ENCODE measurements around the gene ACOT11.

ACOT11 gene

GRCh38 chr1:54593571-54594160 is 45.6 kb downstream of the ACOT11 start:
- no peak for DNase-seq

- DNase-seq = no peak
Observed at GRCh38 chr1:54594463-54594862, 46.4 kb downstream of the ACOT11 start.

DNA sequence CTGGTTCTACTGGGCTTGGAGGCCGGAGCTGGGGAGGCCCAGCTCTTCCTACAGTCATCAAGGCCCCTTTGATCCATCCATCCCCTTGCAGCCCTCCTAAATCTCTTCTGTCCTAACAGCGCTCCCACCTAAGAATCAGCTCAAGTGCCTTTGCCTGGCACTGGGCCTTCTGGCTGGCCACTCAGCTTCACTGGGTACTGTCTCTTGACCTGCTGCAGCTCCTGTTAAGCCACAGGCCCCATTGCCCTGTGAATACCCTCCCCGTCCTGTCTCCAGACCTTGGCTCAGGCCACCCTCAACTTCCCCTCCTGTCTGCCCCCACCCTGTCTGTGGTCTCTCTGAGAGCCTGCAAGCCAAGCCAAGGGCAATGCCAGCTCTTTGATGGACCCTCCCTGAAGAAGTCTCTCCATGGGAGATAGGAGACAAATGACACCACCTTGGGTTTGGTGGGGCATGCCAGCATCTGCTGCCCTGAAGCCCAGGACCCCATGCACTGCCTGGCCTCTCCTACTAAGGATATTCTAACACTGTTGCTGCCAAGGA is 48.0 kb downstream of the ACOT11 start:
- no peak for DNase-seq

GRCh38 chr1:54596756-54597155 is 48.7 kb downstream of the ACOT11 start:
- no peak for DNase-seq

DNA sequence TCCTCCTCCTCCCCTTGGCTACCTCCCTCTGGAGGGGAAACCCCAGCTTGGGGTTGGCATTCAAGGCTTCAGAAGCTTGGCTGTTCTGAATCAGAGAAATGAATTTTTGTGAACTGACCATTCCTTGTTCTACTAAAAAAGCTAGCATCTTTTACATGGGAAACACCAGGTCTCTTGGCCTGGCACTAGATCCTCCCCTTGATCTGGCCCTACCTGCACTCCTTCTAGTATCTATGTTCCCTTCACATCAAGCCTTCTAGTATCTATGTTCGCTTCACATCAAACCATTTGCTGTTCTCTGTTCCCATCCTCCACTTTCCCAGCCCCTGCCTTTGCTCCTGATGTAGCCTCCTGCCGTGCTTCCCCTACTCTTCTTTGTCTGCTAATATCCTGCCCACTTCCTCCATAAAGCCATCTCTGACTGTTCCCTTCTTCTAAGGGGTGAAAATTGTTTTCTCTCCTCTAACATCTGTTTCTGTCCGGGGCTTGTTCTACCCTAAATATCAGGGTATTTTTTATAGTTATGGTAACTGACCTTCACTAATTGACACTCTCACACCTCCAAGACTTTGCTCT is 49.5 kb downstream of the ACOT11 start:
- no peak for DNase-seq

- no peak for DNase-seq
Observed at GRCh38 chr1:54599211-54599823, 51.3 kb downstream of the ACOT11 start.

- no peak for DNase-seq
Observed at GRCh38 chr1:54600947-54601721, 53.1 kb downstream of the ACOT11 start.

DNA sequence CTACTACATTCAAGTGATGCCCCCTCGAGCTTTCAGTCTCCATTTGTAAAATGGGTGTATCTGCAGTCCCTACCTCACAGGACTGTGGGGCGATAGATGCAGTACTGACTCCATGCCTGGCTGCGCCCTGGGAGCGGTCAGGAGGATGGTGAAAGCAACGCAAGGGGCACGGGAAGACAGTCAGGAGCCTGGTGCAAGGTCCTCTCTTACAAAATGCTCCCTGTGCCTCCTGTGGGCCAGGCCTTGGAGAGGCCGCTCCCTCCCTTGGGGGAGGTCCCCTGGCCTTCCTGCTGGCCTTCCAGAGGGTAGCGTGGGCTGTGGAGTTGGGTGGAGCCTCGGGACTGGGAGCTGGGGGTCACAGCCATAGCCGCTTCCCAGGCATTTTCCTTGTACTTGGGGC is 53.7 kb downstream of the ACOT11 start:
- DNase-seq = no peak

DNA sequence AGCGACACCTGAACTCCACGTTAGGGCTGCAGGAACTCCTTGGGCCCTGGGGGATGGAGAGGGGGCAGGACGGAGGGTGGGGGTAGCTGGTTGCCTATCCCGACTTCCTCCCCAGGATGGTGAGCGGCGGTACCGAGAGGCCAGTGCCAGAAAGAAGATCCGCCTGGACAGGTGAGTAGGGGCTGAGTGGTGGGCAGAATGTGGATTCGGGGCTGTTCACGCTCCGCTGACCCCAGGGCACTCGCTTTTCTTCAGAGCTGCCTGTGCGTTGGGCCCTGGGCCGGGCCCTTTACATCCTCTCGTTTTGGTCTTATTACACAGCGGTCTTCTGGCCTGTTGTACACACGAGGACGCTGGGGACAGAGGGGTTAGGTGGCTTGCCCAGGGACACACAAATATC is 54.5 kb downstream of the ACOT11 start:
- no peak for DNase-seq

- DNase-seq = no peak
Observed at GRCh38 chr1:54603241-54603640, 55.2 kb downstream of the ACOT11 start.

DNA sequence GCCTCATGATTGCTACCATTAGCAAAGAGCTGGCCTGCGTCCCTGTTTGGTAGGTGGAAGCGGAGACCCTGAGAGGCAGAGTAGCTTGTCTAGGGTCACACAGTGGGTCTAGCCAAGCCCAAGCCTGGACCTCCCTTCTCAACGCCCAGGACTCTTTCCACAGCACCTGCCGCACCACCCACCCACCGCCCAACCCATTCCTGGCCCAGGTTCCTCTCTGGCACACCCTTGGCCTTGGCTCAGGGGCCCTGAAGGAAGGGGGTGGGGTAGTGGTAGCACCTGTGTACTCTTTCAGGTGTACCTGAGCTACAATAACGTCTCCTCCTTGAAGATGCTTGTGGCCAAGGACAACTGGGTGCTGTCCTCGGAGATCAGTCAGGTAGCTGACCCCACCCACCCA is 56.0 kb downstream of the ACOT11 start:
- no peak for DNase-seq

DNA sequence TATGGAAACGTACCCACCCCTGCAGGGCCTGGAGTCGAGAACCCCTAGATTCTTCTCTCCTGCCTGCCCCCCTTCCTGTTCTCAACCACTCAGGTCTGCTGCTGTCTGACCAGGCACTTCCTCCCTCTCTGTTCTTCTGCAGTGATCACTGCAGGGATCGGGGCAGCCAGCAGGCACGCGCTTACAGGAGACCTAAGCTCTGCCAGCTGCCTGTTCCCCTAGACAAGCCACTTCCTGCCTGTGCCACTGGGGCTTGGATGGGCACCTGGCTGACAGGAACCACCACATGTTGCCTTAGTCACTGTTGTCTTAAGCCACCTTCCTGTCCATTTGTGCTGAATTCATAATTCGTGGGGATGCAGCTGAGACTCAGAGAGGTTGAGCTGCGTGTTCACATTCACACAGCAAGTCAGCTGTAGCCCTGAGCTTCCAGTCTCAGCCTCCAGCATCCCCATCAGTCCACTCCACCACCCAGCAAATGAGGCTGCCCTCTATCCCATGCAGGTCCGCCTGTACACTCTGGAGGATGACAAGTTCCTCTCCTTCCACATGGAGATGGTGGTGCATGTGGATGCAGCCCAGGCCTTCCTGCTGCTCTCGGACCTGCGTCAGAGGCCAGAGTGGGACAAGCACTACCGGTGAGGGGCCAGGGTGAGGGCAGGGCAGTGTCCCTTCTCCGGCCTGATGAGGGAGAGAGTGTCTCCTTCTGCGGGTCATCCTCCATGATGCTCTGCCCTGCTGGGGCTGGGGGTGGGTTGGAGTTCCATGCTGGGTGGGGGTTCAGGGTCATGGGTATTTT is 56.7 kb downstream of the ACOT11 start:
- no peak for DNase-seq

DNA sequence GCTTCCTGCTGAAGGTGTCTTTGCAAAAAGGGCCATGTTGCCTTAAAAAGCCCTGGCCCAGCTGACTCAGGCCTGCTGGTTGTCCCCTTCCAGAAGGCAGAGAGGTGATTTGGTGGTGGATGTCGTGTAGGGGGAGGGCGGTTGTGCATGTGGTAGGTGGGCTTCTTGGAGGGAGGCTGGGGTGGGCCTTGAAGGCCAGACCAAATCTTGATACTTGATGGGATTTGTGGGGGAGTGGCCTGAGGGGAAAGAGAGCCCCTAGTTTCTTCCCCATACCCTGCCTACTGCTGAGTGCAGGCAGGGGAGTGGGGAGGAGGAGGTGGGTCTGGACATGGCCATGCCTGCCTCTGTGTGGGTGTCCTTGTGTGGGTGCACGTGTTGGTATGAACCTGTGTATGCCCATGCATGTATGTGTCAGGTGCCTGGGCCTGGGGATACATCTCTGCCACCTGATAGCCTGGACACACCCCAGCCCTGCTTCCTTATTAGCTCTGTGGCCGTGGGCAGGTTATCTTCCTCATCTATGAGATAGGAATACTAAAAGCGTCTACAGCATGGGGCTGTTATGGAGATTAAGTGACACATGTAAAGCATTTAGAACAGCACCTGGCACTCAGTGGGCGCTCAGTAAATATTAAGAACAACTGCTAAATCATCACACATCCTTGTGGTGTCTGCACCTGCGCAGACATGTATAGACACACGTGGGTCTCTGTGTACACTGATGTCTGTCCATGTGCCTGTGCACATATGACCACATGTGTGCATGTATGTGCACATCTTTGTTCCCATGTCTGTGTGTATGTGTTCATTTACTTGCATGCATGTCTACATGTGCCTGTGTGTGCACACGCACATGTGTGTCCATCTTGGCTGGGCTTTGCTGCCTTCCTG is 58.3 kb downstream of the ACOT11 start:
- no peak for DNase-seq

GRCh38 chr1:54606990-54607325 is 58.9 kb downstream of the ACOT11 start:
- DNase-seq = no peak

GRCh38 chr1:54607821-54608565 is 60.0 kb downstream of the ACOT11 start:
- DNase-seq = no peak

DNA sequence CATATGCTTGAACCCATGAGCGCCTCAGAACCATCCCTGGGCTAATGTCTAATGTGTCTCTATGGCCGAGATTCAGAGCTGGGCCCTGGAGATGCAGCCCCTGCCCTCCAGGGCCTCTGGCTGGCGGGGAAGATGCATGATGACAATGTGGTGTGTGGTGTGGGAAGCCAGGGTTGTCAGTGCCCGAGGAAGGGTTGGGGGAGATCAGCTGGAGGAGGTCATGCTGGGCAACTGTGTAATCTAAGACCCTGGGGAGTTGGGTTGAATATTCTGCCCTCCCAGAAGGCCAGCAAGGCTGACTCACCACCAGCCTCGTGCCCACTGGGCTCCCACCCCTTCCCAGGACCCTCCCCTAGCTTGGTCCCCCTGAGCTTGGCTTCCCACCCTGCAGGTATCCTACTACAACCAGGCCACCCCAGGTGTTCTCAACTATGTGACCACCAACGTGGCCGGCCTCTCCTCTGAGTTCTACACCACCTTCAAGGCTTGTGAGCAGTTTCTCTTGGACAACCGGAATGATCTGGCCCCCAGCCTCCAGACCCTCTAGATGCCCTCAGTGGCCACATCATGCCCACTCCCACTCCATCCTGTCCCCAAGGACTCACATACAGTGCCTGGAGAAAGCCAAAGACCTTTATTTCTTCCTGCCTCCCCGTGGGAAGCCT is 60.7 kb downstream of the ACOT11 start:
- DNase-seq = no peak

GRCh38 chr1:54609301-54609921 is 61.4 kb downstream of the ACOT11 start:
- no peak for DNase-seq

DNA sequence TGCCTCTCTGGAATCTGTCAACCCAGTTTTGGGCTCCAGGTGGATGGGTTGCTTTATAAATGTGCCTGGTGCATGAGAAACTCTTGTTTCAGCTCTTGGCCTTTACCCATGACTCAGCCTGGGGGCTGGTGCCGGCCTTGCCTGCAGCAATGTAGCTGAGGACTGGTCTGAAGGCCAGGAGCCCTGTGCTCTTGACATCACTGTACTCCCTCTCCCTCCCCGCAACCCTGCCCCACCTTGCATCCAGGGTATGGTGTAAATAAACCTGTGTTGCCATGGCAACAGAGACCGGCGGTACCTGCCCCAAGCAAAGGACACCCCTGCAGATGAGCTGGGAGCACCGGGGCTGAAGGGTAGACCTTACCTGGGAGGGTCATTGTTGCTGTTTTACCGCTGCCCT is 62.0 kb downstream of the ACOT11 start:
- no peak for DNase-seq

GRCh38 chr1:54610601-54611580 is 62.9 kb downstream of the ACOT11 start:
- DNase-seq = no peak
